HG03103 (cell line): ENCODE data around the gene CMTM3.
"Not testable (repeated sequence)": the region's sequence is repeated elsewhere in the genome, so short reads cannot be mapped to it uniquely, and the experiment has no call there.

Source experiments
- ATAC-seq: cut with Tn5 transposase; IDR thresholded peaks from one replicate; pipeline ENCODE4 v1.9.1; 2021; ENCODE audit warnings: low read depth; ENCODE audit not compliant: unreplicated experiment

Gene CMTM3

GRCh38 chr16:66581246-66581952 lies 23.1 kb upstream of the CMTM3 start:
- no peak for ATAC-seq

GRCh38 chr16:66585481-66586239 lies 18.8 kb upstream of the CMTM3 start:
- ATAC-seq = no peak

- no peak for ATAC-seq
Measured at GRCh38 chr16:66587881-66588600, 16.5 kb upstream of the CMTM3 start.

- peak; percentile 76 for ATAC-seq
Measured at GRCh38 chr16:66588981-66589713, 15.4 kb upstream of the CMTM3 start.

DNA sequence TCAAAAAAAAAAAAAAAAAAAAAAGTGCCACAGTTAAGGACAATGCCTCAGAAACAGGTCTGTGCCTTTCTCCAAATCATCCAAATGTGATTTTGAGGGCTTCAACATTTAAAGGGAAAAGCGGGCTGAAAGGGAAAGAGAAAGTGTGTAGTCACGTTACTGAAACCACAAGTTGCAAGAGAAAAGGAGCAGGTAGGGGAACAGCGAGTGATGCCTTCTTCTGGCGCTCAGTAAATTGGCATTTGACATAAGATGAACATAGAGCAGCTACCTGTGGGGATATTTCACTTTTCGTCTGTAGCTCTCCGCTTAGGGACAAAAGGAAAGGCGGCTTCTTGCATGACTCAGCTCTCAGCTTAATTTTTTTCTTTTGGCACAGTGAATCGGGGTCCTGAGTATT lies 14.2 kb upstream of the CMTM3 start:
- ATAC-seq = no peak

- no peak for ATAC-seq
Measured at GRCh38 chr16:66591018-66591417, 13.5 kb upstream of the CMTM3 start.

- ATAC-seq = no peak
Measured at GRCh38 chr16:66592241-66592640, 12.3 kb upstream of the CMTM3 start.

GRCh38 chr16:66592814-66593213 lies 11.7 kb upstream of the CMTM3 start:
- ATAC-seq = no peak

- ATAC-seq = no peak
Measured at GRCh38 chr16:66594739-66595138, 9.8 kb upstream of the CMTM3 start.

DNA sequence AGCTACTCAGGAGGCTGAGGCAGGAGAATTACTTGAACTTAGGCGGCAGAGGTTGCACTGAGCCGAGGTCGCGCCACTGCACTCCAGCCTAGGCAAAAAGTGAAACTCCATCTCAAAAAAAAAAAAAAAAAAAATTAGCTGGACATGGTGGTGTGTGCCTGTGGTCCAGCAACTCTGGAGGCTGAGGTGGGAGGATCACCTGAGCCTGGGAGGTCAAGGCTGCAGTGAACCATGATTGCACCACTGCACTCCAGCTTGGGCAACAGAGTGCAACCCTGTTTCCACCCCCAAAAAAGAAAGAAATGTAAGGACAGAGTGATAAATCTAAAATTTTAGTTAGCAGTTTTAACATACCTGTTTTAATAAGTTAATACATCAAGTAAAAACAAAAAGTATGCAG lies 7.9 kb upstream of the CMTM3 start:
- not testable (repeated sequence) for ATAC-seq

DNA sequence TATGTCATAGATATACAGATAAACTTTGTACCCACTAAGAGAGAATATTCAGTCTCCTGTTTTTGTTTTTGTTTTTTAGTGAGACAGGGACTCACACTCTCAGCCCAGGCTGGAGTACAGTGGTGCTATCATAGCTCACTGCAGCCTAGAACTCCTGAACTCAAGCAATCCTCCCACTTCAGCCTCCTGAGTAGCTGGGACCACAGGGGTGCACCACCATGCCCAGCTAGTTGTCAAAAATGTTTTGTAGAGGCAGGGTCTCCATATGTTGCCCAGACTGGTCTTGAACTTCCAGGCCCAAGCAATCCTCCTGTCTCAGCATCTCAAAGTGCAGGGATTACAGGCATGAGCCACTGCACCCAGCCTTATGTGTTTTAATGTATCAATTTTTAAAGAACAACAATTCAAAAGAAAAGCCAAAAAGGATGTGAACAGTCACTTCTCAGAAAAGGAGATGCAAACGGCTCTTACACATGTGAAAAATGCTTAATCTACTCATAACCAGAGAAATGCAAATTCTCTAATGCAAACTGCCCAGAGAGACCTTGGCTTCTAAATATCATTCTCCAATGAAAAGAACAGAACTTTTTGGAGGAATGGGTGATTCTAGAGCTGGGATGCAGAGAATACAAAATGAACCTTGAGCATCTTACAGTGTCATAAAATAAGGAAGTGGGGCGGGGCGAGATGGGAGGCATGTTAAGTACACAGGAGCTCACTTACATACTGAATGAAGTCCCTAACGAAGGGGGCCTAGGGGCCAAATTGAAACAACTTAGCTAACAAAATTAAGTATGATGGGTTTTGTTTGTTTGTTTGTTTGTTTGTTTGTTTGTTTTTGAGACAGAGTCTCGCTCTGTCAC lies 7.3 kb upstream of the CMTM3 start:
- no peak for ATAC-seq

DNA sequence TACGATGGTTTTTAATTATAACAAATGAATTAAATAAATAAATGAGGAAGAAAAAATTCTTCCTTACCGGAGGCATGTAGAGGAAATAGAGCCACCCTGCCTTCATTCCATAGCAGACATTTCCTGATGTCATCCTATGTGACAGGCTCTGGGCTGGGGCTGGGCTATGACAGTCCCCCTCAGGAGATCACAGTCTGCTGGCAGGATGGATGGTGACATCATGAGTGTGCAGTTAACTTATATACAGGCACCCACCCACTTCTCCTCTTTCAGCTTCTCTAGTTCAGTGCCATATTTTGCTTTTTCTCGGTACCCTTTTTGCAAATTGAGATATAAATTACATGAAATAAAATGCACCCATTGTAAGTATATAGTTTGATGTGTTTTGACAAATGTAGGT lies 6.4 kb upstream of the CMTM3 start:
- no peak for ATAC-seq

DNA sequence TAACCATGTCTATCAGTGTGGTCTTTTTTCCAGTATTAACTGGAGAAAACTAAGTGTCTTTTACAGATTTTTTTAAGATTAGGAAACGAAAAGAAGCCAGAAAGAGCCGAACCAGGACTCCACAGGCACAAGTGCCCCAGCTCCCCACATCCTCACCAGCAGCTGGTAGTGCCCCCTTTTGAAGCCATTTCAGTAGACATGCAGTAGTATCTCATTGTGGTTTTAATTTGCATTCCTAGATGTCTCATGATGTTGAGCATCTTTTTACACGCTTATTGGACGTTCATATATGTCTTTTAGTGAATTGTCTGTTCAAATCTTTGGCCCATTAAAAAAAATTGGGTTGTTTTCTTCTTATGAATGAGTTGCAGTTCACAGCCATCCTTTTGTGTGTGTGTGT lies 4.8 kb upstream of the CMTM3 start:
- ATAC-seq = no peak

GRCh38 chr16:66600477-66600876 lies 4.0 kb upstream of the CMTM3 start:
- no peak for ATAC-seq

DNA sequence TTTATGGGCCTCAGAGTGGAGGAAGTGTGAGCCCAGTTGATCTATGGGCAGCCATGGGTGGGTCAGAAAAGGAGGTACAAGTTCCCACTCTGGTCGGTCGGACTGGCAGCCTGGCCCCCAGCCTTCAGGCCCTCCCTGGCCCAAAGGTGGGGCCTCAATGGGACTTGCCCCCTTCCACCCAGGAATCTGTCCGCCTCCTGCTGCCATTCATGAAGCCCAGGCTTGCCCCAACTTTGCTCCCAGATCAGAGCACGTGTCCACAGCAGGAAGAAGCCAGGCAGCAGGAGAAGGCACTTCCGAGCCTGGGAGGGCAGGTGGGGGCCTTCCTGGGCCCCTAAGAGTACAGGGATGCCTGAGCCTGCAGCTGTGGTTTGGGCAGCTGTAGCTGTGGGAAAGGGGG lies 3.0 kb upstream of the CMTM3 start:
- ATAC-seq = no peak

DNA sequence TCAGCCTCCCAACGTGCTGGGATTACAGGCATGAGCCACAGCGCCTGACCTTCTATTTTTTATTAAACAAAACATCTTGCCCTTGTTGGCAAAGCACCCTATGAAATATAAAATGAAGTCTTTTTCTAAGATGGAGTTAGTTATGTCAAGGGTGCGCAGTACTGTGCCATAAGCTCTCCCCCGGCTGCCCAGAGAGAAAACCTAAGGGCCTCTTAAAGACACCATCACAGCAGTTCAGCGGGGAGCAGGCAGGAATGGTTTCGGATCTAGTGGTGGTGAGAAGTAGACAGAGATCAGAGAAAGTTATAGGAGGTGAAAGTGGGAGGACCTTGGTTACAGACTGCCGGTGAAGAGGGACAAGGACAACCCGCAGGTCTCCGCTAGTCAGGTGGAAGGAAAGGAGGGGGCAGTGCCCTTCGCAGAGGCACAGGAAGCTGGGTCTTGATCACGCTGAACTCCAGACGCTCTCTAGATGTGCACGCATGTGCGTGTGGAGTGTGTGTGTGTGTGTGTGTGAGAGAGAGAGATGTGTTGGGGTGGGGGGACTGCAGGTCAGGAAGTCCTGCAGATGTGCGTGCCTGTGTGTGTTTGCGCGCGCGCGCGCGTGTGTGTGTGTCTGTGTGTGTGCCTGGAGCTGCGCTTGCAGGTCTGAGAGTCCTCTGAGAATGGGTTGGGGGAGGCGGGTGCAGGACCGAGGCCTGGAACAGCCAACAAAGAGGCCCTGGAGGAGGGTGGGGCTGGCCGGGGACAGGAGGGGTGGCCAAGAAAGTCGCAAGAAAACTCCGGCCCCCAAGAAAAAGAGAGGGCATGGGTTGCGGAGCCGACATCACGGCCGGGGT lies 748 bp upstream of the CMTM3 start:
- ATAC-seq = no peak

GRCh38 chr16:66605177-66605978 lies 874 bp downstream of the CMTM3 start:
- peak; percentile 2 for ATAC-seq
